MCF 10A (cell line): ENCODE data around the gene PARS2. TPM values are rescaled to one million over a fixed set of nuclear protein-coding genes. Genes with fewer than 3 reads are reported as not detected.

Experiments
- BruUV-seq: library from RNA; stranded (reverse); fragments of 400-500 nt; replicated peaks from 2 replicates; lab custom pipeline; 2021; lab: Mats Ljungman, UMichigan
- CTCF ChIA-PET: fragments of 300-600 bp; sonication (Branson Sonifier 250); formaldehyde crosslinking; extraction: SDS; loops from one replicate; lab custom pipeline; 2021; ENCODE audit warnings: antibody characterized with exemption, inconsistent platforms; lab: Yijun Ruan, JAX
- POLR2A ChIA-PET: fragments of 300-600, 350-650 bp; sonication (Branson Sonifier 250); formaldehyde crosslinking; extraction: SDS; loops from one replicate; lab custom pipeline; 2020; ENCODE audit warnings: antibody characterized with exemption, inconsistent platforms; lab: Yijun Ruan, JAX
- DNase-seq: peaks from one replicate; pipeline ENCODE4 v3.0.0-alpha.2; 2018; ENCODE audit not compliant: unreplicated experiment
- H3K27ac Mint-ChIP-seq: one replicate; pipeline ENCODE4 v1.8.0; 2022; ENCODE audit warnings: mild to moderate bottlenecking, low read depth, mixed read lengths; ENCODE audit not compliant: unreplicated experiment
- H3K27me3 Mint-ChIP-seq: one replicate; pipeline ENCODE4 v1.8.0; 2022; ENCODE audit warnings: mixed read lengths; ENCODE audit not compliant: insufficient read depth, unreplicated experiment
- H3K36me3 Mint-ChIP-seq: one replicate; pipeline ENCODE4 v1.8.0; 2022; ENCODE audit warnings: mild to moderate bottlenecking, moderate library complexity, mixed read lengths; ENCODE audit not compliant: insufficient read depth, unreplicated experiment
- H3K4me1 Mint-ChIP-seq: one replicate; pipeline ENCODE4 v1.8.0; 2022; ENCODE audit warnings: mixed read lengths; ENCODE audit not compliant: insufficient read depth, unreplicated experiment
- H3K4me3 Mint-ChIP-seq: one replicate; pipeline ENCODE4 v1.8.0; 2022; ENCODE audit warnings: mild to moderate bottlenecking, moderate library complexity, mixed read lengths; ENCODE audit not compliant: unreplicated experiment
- H3K9me3 Mint-ChIP-seq: one replicate; pipeline ENCODE4 v1.8.0; 2022; ENCODE audit warnings: mixed read lengths; ENCODE audit not compliant: unreplicated experiment
- CTCF ChIP-seq: fragments of 200-600 bp; IDR thresholded peaks from one replicate; pipeline ENCODE4 v1.8.0; 2022; ENCODE audit warnings: antibody characterized with exemption, mild to moderate bottlenecking; ENCODE audit not compliant: unreplicated experiment
- intact Hi-C: fragments of 100-400 bp; cut with micrococcal nuclease; formaldehyde crosslinking; loops from 2 replicates; pipeline ENCODE4 v1.14.1; 2022
- total RNA-seq: library from RNA; stranded (reverse); gene quantifications from 2 replicates; pipeline ENCODE4 v1.2.3, GENCODE V29; 2022

Gene PARS2
- total RNA-seq, 1 experiment from 2014 or later = 4.7 TPM

GRCh38 chr1:54715493-54716298 is 48.6 kb downstream of the PARS2 start, which contains the start of gene TTC4:
Gene TTC4 (plus strand): TSS chr1:54715861. CDS start chr1:54715909, 48 bp downstream.
- peak within 1 kb of the TSS; percentile 94 for H3K27ac Mint-ChIP-seq
- H3K4me3 Mint-ChIP-seq = peak within 1 kb of the TSS; percentile 87
- POLR2A ChIA-PET = interaction anchor here (0.7 to 3.0 kb wide), 13 partner anchors 9 to 1389 kb away, joined by 3 to 20 read pairs (median 4); partner anchors contain the start of genes PARS2, TCEANC2, TMEM59 and TTC22
- TF ChIP-seq CTCF = no peak
- H3K4me1 Mint-ChIP-seq = peaks cover 7% of the 10 kb centered on the region
- DNase-seq = peak; percentile 85
- H3K36me3 Mint-ChIP-seq = peaks cover 42% of the 10 kb centered on the region
- intact Hi-C loops = loop anchor here (1.0 to 5.0 kb wide), 2 partner anchors 49 to 87 kb away; partner anchors contain the start of genes PARS2 and TTC22
- BruUV-seq = TSS peak; percentile 75
- peaks cover 18% of the 10 kb centered on the region for H3K27me3 Mint-ChIP-seq
- CTCF ChIA-PET = interaction anchor here (0.6 to 2.0 kb wide), 5 partner anchors 16 to 294 kb away, joined by 3 to 6 read pairs (median 3); partner anchors contain the start of gene TTC22
- H3K9me3 Mint-ChIP-seq = no peaks in the 10 kb centered on the region

- intact Hi-C loops = loop anchor here (1.0 to 5.0 kb wide), 2 partner anchors 49 to 87 kb away; partner anchors contain the start of genes PARS2 and TTC22
- no peaks in the 10 kb centered on the region for H3K9me3 Mint-ChIP-seq
- H3K27me3 Mint-ChIP-seq = peaks cover 18% of the 10 kb centered on the region
- no peak for DNase-seq
- H3K36me3 Mint-ChIP-seq = peaks cover 34% of the 10 kb centered on the region
- TF ChIP-seq CTCF = no peak
- peak overlapping the region; percentile 94 for H3K27ac Mint-ChIP-seq
- BruUV-seq = no TSS peak
- ChIA-PET CTCF (interaction anchor here (0.7 to 2.0 kb wide), 4 partner anchors 17 to 174 kb away, joined by 3 to 6 read pairs (median 3); partner anchors contain the start of gene TTC22), POLR2A (interaction anchor here (0.6 to 3.0 kb wide), 8 partner anchors 25 to 1388 kb away, joined by 3 to 20 read pairs (median 5); partner anchors contain the start of genes PARS2, TCEANC2, TMEM59 and TTC22)
- H3K4me1 Mint-ChIP-seq = peaks cover 7% of the 10 kb centered on the region
- H3K4me3 Mint-ChIP-seq = peak overlapping the region; percentile 87
Observed at GRCh38 chr1:54714881-54715492, 49.3 kb downstream of the PARS2 start.

GRCh38 chr1:54711536-54711935 is 52.8 kb downstream of the PARS2 start:
- Mint-ChIP-seq H3K4me1 (peaks cover 7% of the 10 kb centered on the region), H3K4me3 (no peak overlapping the region), H3K27me3 (peaks cover 43% of the 10 kb centered on the region), H3K36me3 (peaks cover 6% of the 10 kb centered on the region), H3K27ac (no peak overlapping the region), H3K9me3 (no peaks in the 10 kb centered on the region)
- ChIA-PET CTCF (no interaction called here), POLR2A (no interaction called here)
- no peak for DNase-seq
- BruUV-seq = no TSS peak
- TF ChIP-seq CTCF = no peak
- intact Hi-C loops = no loop called here

- H3K4me1 Mint-ChIP-seq = peaks cover 7% of the 10 kb centered on the region
- no peak overlapping the region for H3K4me3 Mint-ChIP-seq
- no TSS peak for BruUV-seq
- intact Hi-C loops = no loop called here
- CTCF ChIA-PET = no interaction called here
- H3K36me3 Mint-ChIP-seq = peaks cover 6% of the 10 kb centered on the region
- TF ChIP-seq CTCF = no peak
- no peak overlapping the region for H3K27ac Mint-ChIP-seq
- peaks cover 43% of the 10 kb centered on the region for H3K27me3 Mint-ChIP-seq
- POLR2A ChIA-PET = no interaction called here
- no peak for DNase-seq
- no peaks in the 10 kb centered on the region for H3K9me3 Mint-ChIP-seq
Observed at GRCh38 chr1:54710841-54711240, 53.5 kb downstream of the PARS2 start.
